ENCODE results near the gene TBCA. TPM values are rescaled to one million over a fixed set of nuclear protein-coding genes. Genes with fewer than 3 reads are reported as not detected.

Gene TBCA
- total RNA-seq, 1 experiment from 2014 or later: 317 TPM

DNA sequence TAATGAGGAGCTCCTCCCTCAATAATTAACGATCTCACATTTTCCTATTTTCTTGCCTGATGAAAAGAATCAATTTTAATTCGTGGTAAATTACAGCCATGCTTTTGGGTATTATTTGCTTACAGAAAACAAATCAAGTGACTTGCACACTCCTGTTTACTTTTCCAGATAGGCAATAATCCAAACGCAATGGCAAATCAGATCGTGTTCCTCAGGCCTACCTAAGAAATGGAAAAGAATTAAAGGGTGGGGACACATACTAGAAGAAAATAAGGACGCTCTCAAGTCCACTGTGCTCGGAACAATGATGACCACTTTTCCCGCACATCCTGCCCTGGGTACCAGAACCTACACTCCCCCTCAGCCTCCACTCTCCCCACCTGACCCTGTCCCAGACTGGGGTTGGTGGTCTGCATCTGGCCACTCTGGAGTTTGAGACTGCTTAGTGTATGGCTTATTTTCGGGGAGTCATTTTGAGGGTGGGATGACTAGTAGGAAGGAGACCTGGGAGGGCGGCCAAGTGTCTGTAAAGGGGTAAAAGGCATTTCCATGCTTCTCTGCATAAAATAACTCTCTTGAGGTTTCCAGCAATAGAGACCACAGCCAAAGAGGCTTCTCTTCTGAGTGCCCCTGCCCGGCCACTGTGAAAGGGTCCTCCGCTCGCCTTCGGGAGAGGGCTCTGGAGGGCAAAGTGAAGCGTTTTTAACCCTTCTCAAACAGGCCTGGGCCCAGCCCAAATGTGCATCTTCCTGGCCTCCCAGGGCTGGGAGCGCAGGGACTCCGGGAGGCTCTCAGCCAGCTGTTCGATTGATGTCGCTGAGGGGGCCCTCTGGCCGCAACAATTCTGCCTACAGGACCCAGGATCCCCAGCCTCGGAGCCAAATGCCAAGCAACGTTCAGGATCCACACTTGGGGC is 133.1 kb downstream of the TBCA start:
- no peak overlapping the region for H3K4me2 ChIP-seq (ENCODE audit: low read length)
- no peaks in the 10 kb centered on the region for H3K79me2 ChIP-seq (ENCODE audit: insufficient read depth, low read length)
- peaks cover 3 to 11% of the 10 kb centered on the region in 2 experiments; a peak in 1 of 4 replicates for H3K4me1 ChIP-seq (ENCODE audit: control insufficient read depth in 1 of 2, insufficient read depth in 2 of 2, low read length in 2 of 2)
- no peak overlapping the region for H3K4me3 ChIP-seq (replicated peaks in 1 of 2; ENCODE audit: low read depth in 1 of 2, low read length in 2 of 2)
- BruUV-seq (replicated peaks): no TSS peak
- ATAC-seq (no peak), DNase-seq (ENCODE audit: low read depth, low spot score) (no peak)
- intact Hi-C loops (cut with micrococcal nuclease): no loop called here
- RAD21 ChIA-PET (ENCODE audit: low non-redundant PET in 1 of 2, low total read pairs in 2 of 2, uncharacterized antibody in 2 of 2, unreplicated experiment in 2 of 2): no interaction called here
- POLR2A ChIA-PET: no interaction called here
- CTCF ChIA-PET: no interaction called here
- no peaks in the 10 kb centered on the region for H4K20me1 ChIP-seq (ENCODE audit: insufficient read depth)
- H3K9me2 ChIP-seq (ENCODE audit: insufficient read depth): no peaks in the 10 kb centered on the region
- H2AFZ ChIP-seq (ENCODE audit: low read depth, low read length, poor library complexity, severe bottlenecking): no peak overlapping the region
- H3K27me3 ChIP-seq (ENCODE audit: insufficient read depth, low read length): no peaks in the 10 kb centered on the region
- no peak overlapping the region for H3K27ac ChIP-seq (ENCODE audit: low read depth, low read length)
- no peaks in the 10 kb centered on the region for H3K36me3 ChIP-seq (ENCODE audit: control insufficient read depth in 1 of 2, insufficient read depth in 2 of 2, low read length in 2 of 2)
- H3K9ac ChIP-seq (ENCODE audit: low read length): no peak overlapping the region
- H3K9me3 ChIP-seq (ENCODE audit: control insufficient read depth in 1 of 2, insufficient read depth in 1 of 2, low read depth in 1 of 2, low read length in 2 of 2): no peaks in the 10 kb centered on the region
- TF ChIP-seq POLR2A (IDR thresholded peaks at IDR 0.05; ENCODE audit: borderline replicate concordance, extremely low read depth, insufficient read depth, insufficient read length) (no peak), MAX (IDR thresholded peaks at IDR 0.05) (no peak)

DNA sequence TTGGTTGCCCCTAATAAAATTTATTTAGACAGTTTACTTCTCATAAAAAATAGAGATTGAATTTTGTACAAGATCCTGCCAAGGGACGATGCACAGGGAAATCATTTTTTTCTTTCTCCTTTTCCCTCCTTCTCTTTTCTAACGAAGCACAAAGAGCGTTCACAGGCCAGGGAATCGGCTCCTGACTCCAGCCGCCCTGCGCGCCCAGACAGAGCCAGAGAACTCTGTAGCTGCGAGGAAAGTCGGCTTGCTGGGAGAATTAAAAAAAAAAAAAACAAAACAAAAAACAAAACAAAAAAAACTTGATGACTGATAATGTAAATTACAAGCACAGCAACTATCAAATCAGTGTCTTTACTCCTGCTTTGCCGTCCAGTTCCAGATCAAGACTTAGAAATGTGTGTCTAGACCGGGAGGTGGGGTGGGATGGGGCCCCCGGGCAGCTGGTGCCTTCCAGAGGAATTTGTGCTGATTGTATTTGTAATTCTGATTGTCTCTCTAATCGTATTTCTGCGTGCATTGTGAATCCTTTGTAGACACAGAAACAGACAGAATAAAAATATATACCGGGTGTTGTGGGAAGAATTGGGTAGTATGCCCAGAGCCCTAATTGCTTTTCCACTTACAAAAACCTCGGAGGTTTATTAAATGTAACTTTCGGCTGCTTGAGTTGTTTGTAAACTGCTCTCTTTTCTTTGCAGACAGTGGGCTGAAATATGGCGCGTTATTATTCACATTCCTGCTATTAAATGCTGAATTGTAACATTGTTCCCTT is 134.0 kb downstream of the TBCA start:
- Histone ChIP-seq H3K79me2 (ENCODE audit: insufficient read depth, low read length) (no peaks in the 10 kb centered on the region), H3K9me2 (ENCODE audit: insufficient read depth) (no peaks in the 10 kb centered on the region), H3K9ac (ENCODE audit: low read length) (no peak overlapping the region), H3K9me3 (ENCODE audit: control insufficient read depth in 1 of 2, insufficient read depth in 1 of 2, low read depth in 1 of 2, low read length in 2 of 2) (no peaks in the 10 kb centered on the region), H3K4me1 (ENCODE audit: control insufficient read depth in 1 of 2, insufficient read depth in 2 of 2, low read length in 2 of 2) (peaks cover 3 to 11% of the 10 kb centered on the region in 2 experiments; a peak in 1 of 4 replicates), H3K36me3 (ENCODE audit: control insufficient read depth in 1 of 2, insufficient read depth in 2 of 2, low read length in 2 of 2) (no peaks in the 10 kb centered on the region), H3K4me3 (replicated peaks in 1 of 2; ENCODE audit: low read depth in 1 of 2, low read length in 2 of 2) (no peak overlapping the region), H3K27me3 (ENCODE audit: insufficient read depth, low read length) (no peaks in the 10 kb centered on the region), H4K20me1 (ENCODE audit: insufficient read depth) (no peaks in the 10 kb centered on the region), H3K27ac (ENCODE audit: low read depth, low read length) (no peak overlapping the region), H3K4me2 (ENCODE audit: low read length) (no peak overlapping the region), H2AFZ (ENCODE audit: low read depth, low read length, poor library complexity, severe bottlenecking) (no peak overlapping the region)
- CTCF ChIA-PET: no interaction called here
- DNase-seq (ENCODE audit: low read depth, low spot score) (no peak), ATAC-seq (no peak)
- POLR2A ChIA-PET: no interaction called here
- no TSS peak for BruUV-seq (replicated peaks)
- RAD21 ChIA-PET (ENCODE audit: low non-redundant PET in 1 of 2, low total read pairs in 2 of 2, uncharacterized antibody in 2 of 2, unreplicated experiment in 2 of 2): no interaction called here
- TF ChIP-seq ZBTB33 (IDR thresholded peaks at IDR 0.05; ENCODE audit: extremely low read depth, insufficient replicate concordance, low read length) (no peak), TCF7L2 (IDR thresholded peaks at IDR 0.05; ENCODE audit: borderline replicate concordance, extremely low read depth, insufficient read depth, insufficient read length) (no peak)
- intact Hi-C loops (cut with micrococcal nuclease): no loop called here

All from HCT116 (cell line).